ENCODE results near the gene LYPD8. TPM values are rescaled to one million over a fixed set of nuclear protein-coding genes. Genes with fewer than 3 reads are reported as not detected.

LYPD8 gene
- total and polyA plus RNA-seq, 9 of the 15 experiments (the other 6 are each of a cell fraction or from before 2014, with no cell fraction given): 0.50 to 2.1 (median 1.3) TPM

DNA sequence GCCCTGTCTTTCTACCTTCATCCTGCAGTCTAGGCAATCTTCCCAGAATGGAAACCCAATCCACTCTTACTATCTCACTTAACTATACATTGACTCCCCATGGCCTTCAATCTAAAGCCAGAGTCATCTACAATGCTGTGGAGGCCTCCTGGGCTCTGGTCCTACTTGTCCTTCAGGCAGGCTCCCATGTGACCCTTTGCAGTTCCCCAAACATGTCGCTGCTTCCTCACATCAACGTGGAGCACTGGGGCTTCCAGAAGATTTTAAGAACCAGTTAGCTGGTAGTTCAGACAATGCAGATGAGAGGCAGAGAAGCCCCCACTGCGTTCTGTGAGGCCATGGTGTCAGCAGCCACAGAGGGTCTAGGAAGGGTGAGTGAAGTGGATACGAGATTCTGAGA, 18.6 kb downstream of the LYPD8 start:
- in situ Hi-C loops (cut with MboI): no loop called here
- TF ChIP-seq E2F3 (CRISPR knock-in tag; IDR thresholded peaks at IDR 0.05) (no peak), RFX7 (CRISPR knock-in tag; IDR thresholded peaks at IDR 0.05) (no peak), ZSCAN32 (CRISPR knock-in tag; IDR thresholded peaks at IDR 0.05) (no peak), TAF7 (tag; IDR thresholded peaks at IDR 0.05) (no peak), ZNF174 (CRISPR knock-in tag; IDR thresholded peaks at IDR 0.05) (no peak), POLR2H (tag; IDR thresholded peaks at IDR 0.05; ENCODE audit: low read depth) (no peak)
- no peak for ATAC-seq
- Histone ChIP-seq H2AFZ (ENCODE audit: low read depth, low read length) (no peak overlapping the region), H3K9ac (ENCODE audit: insufficient read depth in 1 of 2, low read depth in 2 of 2, low read length in 2 of 2) (no peak overlapping the region; a peak in 1 of 4 replicates), H3K4me3 (no peak overlapping the region), H3K79me2 (ENCODE audit: control insufficient read depth, insufficient read depth, low read length) (no peaks in the 10 kb centered on the region), H3K27me3 (ENCODE audit: control insufficient read depth in 2 of 2, insufficient read depth in 2 of 2, low read length in 2 of 2) (peaks cover 2 to 35% of the 10 kb centered on the region in 2 experiments; a peak in 3 of 5 replicates), H3K27ac (ENCODE audit: extremely low read depth, low read depth, low read length) (no peak overlapping the region), H3K9me3 (replicated peaks; ENCODE audit: control insufficient read depth, insufficient read depth, low read depth, low read length) (no peaks in the 10 kb centered on the region), H4K20me1 (replicated peaks; ENCODE audit: control insufficient read depth, insufficient read depth, low read length) (no peaks in the 10 kb centered on the region), H3K9me1 (ENCODE audit: control insufficient read depth, insufficient read depth, low read length) (no peaks in the 10 kb centered on the region), H3K36me3 (ENCODE audit: control insufficient read depth, insufficient read depth, low read length) (no peaks in the 10 kb centered on the region), H3K4me2 (ENCODE audit: insufficient read depth, low read length) (no peak overlapping the region), H3K4me1 (replicated peaks in 1 of 2; ENCODE audit: control insufficient read depth in 2 of 2, insufficient read depth in 2 of 2, low read length in 2 of 2) (peaks cover 0 to 5% of the 10 kb centered on the region in 2 experiments; a peak in 2 of 5 replicates)
- peak in 1 of 4 experiments; percentile 1 for DNase-seq (ENCODE audit: extremely low read depth in 1 of 4, low spot score in 3 of 4)
- no peak for FAIRE-seq
- ChIA-PET CTCF (ENCODE audit: low intra/inter-chr PET ratio) (no interaction called here), POLR2A (no interaction called here)
- BruUV-seq (replicated peaks): no TSS peak
- WGBS (ENCODE audit: insufficient coverage, low coverage, missing lambda C conversion rate): 0% methylated on average over 4 of the region's 4 CpGs
- intact Hi-C loops (cut with micrococcal nuclease): no loop called here

DNA sequence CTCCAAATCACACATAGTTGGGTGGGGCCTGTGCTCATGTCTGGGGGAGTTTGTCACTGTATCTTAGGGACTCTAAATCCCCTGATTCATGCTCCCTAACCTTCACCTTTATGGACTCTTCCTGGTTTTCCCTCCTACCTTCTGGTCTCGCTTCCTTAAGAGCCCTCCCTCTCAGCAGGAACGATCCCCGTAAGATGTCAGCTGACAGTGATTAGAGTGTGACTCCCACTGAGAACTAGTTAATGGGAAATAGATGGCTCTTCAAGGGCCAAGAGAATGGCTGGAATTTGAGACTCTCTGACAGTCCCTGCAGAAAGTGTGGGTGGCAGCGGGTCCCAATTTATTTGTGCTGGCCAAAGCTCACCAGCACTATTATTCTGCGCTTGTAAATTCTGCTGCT, 22.0 kb downstream of the LYPD8 start:
- no peak for DNase-seq (ENCODE audit: extremely low read depth in 1 of 4, low spot score in 3 of 4)
- no peaks in the 10 kb centered on the region; the same call in 1 of the 2 replicates for H3K9me3 ChIP-seq (replicated peaks; ENCODE audit: control insufficient read depth, insufficient read depth, low read depth, low read length)
- FAIRE-seq: no peak
- ATAC-seq: no peak
- no peak overlapping the region for H2AFZ ChIP-seq (ENCODE audit: low read depth, low read length)
- TF ChIP-seq ZNF140 (CRISPR knock-in tag; IDR thresholded peaks at IDR 0.05) (no peak), POLR2H (tag; IDR thresholded peaks at IDR 0.05; ENCODE audit: low read depth) (no peak), ARID1B (IDR thresholded peaks at IDR 0.05) (no peak), BCOR (IDR thresholded peaks at IDR 0.05) (no peak), TRIM28 (IDR thresholded peaks at IDR 0.05) (no peak), DMBX1 (CRISPR knock-in tag; IDR thresholded peaks at IDR 0.05; ENCODE audit: borderline replicate concordance) (no peak), RBM14 (IDR thresholded peaks at IDR 0.05; ENCODE audit: borderline replicate concordance, insufficient read depth, low read depth, low read length) (no peak), SMARCA5 (IDR thresholded peaks at IDR 0.05) (no peak)
- TF ChIP-seq, protein P1, sequence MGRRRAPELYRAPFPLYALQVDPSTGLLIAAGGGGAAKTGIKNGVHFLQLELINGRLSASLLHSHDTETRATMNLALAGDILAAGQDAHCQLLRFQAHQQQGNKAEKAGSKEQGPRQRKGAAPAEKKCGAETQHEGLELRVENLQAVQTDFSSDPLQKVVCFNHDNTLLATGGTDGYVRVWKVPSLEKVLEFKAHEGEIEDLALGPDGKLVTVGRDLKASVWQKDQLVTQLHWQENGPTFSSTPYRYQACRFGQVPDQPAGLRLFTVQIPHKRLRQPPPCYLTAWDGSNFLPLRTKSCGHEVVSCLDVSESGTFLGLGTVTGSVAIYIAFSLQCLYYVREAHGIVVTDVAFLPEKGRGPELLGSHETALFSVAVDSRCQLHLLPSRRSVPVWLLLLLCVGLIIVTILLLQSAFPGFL (CRISPR knock-in tag; IDR thresholded peaks at IDR 0.05): no peak
- intact Hi-C loops (cut with micrococcal nuclease) (no loop called here), in situ Hi-C loops (cut with MboI) (no loop called here)
- CTCF ChIA-PET (ENCODE audit: low intra/inter-chr PET ratio): no interaction called here
- H3K27ac ChIP-seq (ENCODE audit: extremely low read depth, low read depth, low read length): no peak overlapping the region
- WGBS (ENCODE audit: insufficient coverage, low coverage, missing lambda C conversion rate): 4% methylated on average over 5 of the region's 5 CpGs
- no peaks in the 10 kb centered on the region for H4K20me1 ChIP-seq (replicated peaks; ENCODE audit: control insufficient read depth, insufficient read depth, low read length)
- no peak overlapping the region for H3K9ac ChIP-seq (ENCODE audit: insufficient read depth in 1 of 2, low read depth in 2 of 2, low read length in 2 of 2)
- BruUV-seq (replicated peaks): no TSS peak
- POLR2A ChIA-PET: interaction anchor here (0.7 kb wide), 1 partner anchor 12 kb away, joined by 3 read pairs; no protein-coding TSS in a partner anchor
- H3K4me3 ChIP-seq: no peak overlapping the region
- no peaks in the 10 kb centered on the region; a peak in 1 of 5 replicates for H3K4me1 ChIP-seq (replicated peaks in 1 of 2; ENCODE audit: control insufficient read depth in 2 of 2, insufficient read depth in 2 of 2, low read length in 2 of 2)
- H3K4me2 ChIP-seq (ENCODE audit: insufficient read depth, low read length): no peak overlapping the region
- H3K27me3 ChIP-seq (ENCODE audit: control insufficient read depth in 2 of 2, insufficient read depth in 2 of 2, low read length in 2 of 2): peaks cover 2 to 11% of the 10 kb centered on the region in 2 experiments; a peak in 2 of 5 replicates
- no peaks in the 10 kb centered on the region for H3K79me2 ChIP-seq (ENCODE audit: control insufficient read depth, insufficient read depth, low read length)
- H3K36me3 ChIP-seq (ENCODE audit: control insufficient read depth, insufficient read depth, low read length): no peaks in the 10 kb centered on the region
- no peaks in the 10 kb centered on the region for H3K9me1 ChIP-seq (ENCODE audit: control insufficient read depth, insufficient read depth, low read length)

Measured in K562 (cell line).